ENCODE measurements around the gene PTGFRN.

DNA sequence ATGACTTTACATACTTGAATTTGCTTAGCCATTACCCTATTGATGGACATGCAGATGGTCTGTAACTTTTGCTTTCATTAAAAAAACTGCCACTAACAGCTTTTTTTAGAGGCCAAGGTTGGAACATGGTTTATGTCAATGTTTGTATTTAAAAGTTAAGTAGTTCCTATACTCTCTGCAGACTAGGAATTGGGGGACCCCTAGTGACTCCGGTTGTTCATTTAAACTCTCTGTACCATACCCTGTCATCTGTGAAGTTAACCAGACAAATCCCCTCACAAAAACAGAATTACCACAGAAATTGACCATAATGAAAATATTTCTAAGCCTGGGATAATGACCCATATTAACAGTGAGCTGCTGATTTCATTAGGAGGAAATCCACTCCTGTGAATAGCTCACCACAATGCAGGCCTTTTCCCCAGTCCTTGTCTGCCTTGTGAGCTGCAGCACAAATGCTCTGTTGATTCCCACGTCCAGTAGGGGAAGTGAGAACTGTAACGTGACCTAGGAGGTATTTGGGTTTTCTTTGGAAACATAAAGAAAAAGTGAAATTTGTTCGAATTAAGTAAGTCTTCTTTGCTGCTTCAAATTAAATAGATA lies 61.6 kb downstream of the PTGFRN start:
- TF ChIP-seq CTCF (IDR thresholded peaks at IDR 0.05) (no peak), POLR2A (IDR thresholded peaks at IDR 0.05) (no peak), POLR2AphosphoS5 (IDR thresholded peaks at IDR 0.05) (no peak)
